Measurements from ENCODE around the gene UST.

GRCh38 chr6:148807784-148808183, 61.0 kb downstream of the UST start:
- no peak for TF ChIP-seq CTCF (conservative IDR thresholded peaks at IDR 0.05; ENCODE audit: low read depth, low read length)
- TF ChIP-seq EZH2 (IDR thresholded peaks at IDR 0.05; ENCODE audit: low read length, unreplicated experiment) = no peak
- TF ChIP-seq EZH2phosphoT487 (IDR thresholded peaks at IDR 0.05; ENCODE audit: borderline replicate concordance, low read length) = no peak
